Left forelimb (tissue), 1 donor: ENCODE measurements around the gene PUS1.
"Not testable (repeated sequence)": the region's sequence is repeated elsewhere in the genome, so short reads cannot be mapped to it uniquely, and the experiment has no call there.

ENCODE experiments used
- DNase-seq: peaks from one replicate; pipeline ENCODE4 v3.0.0-alpha.2; 2018; ENCODE audit warnings: low spot score

PUS1 gene

DNA sequence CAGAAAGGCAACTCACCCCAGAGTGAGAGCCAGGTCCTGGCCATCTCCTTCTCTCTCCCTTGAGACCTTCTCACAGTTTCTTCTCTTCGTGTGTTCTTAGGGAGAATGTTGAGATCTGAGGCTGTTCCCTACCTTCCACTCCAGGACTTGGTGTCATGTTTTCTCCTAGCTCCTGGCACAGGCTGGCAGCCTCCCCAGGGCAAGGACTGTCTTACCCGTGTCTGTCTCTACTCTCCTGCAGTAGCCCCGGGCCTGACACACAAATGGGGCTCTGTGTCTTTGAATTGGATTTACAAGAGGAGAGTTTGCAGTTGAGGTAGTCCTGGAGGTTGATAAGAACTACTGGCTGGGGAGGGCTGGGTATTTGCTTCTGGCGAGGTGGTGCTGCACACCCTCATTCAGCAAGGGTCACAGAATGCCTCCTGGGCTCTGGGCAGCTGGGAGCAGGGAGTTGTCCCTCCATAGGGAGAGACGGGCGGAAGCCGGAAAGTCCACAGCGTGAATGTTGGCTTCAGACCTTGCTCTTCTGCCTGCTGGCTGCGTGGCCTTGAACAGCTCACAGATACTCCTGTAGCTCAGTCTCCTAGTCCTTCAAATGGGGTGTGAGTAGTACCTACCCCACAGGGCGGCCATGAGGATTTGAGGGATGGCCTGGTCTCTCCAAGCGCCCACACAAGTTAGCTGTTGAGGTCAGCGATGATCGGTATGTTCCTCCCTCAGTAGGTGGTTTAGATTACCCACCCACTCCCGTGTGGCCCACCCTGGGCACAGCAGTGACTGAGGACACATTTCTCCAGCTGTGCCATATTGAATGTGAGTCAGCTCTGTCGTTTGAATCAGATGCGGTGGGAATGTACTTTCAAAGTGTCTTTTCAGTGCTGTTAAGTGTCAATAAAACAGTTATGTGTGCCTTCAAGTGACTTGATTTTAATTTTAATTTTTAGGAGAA lies 30.8 kb downstream of the PUS1 start:
- no peak for DNase-seq

DNA sequence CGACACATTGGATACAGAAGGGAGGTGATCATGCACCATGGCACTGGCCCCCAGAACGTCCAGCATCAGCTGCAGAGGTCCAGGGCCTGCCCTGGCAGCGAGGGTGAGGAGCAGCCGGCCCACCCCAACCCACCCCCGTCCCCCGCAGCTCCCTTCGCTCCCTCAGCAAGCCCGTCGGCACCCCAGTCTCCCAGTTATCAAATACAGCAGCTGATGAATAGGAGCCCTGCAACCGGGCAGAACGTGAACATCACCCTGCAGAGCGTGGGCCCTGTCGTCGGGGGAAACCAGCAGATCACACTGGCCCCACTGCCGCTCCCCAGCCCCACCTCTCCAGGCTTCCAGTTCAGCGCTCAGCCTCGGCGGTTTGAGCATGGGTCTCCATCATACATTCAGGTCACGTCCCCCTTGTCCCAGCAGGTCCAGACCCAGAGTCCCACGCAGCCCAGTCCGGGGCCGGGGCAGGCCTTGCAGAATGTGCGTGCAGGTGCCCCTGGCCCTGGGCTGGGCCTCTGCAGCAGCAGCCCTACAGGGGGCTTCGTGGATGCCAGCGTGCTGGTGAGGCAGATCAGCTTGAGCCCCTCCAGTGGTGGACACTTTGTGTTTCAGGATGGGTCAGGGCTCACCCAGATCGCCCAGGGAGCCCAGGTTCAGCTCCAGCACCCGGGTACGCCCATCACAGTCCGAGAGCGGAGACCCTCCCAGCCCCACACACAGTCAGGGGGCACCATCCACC lies 31.7 kb downstream of the PUS1 start:
- DNase-seq, result not testable (repeated sequence)

DNA sequence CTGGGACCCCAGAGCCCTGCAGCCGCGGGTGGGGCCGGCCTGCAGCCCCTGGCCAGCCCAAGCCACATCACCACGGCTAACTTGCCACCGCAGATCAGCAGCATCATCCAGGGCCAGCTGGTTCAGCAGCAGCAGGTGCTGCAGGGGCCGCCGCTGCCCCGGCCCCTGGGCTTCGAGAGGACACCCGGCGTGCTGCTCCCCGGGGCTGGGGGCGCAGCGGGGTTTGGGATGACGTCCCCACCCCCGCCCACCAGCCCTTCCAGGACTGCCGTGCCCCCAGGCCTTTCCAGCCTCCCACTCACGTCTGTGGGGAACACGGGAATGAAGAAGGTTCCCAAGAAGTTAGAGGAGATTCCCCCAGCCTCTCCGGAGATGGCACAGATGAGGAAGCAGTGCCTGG lies 32.3 kb downstream of the PUS1 start:
- DNase-seq, result not testable (repeated sequence)

GRCh38 chr12:131962069-131962468 lies 33.0 kb downstream of the PUS1 start:
- no peak for DNase-seq

DNA sequence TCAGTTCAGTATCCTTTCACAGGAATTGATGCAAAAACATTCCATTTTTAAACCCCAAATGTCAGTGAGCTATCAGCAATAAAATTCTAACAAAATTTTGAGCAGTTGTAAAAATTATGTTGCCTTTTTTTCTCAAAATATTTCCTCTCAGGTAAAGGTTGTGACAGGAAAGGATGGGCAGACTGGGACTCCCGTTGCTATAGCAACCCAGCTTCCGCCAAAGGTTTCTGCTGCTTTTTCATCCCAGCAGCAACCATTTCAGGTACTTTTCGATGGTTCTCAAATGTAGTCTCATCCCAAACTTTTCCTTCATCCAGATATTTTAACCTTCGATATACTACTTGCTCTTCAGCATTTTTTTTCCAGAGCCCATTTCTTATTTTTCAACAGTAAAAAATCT lies 34.3 kb downstream of the PUS1 start:
- DNase-seq, result no peak

DNA sequence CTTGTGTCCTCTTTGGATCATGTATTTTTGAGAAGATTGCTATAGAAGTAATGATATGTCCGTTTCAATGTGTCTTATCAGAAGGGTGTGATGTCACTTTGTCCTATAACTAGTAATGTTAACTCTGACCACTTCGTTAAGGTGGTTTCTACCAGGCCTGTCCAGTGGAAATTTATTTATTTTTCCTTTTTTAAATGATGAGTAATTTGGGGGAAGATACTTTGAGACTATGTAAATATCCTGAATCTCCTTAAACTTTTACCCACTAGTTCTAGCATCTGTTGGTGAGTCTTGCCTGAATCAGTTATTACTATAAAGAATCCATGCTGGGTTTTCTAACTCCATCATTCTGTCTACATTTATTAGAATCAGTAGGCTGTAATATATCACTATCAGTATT lies 36.0 kb downstream of the PUS1 start:
- no peak for DNase-seq

DNA sequence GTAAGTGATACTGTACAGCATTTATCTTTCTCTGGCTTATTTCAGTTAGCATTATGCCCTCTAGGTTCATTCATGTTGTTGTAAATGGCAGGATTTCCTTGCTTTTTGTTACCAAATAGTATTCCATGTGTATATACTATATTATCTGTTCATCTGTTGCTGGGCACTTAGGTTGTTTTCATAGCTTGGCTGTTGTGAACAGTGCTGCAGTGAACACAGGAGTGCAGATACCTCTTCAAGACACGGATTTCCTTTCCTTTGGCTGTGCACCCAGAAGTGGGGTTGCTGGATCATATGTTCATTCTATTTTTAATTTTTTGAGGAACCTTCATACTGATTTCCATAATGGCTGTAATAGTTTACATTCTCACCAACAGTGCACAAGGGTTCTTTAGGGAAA lies 42.1 kb downstream of the PUS1 start:
- DNase-seq, result no peak

DNA sequence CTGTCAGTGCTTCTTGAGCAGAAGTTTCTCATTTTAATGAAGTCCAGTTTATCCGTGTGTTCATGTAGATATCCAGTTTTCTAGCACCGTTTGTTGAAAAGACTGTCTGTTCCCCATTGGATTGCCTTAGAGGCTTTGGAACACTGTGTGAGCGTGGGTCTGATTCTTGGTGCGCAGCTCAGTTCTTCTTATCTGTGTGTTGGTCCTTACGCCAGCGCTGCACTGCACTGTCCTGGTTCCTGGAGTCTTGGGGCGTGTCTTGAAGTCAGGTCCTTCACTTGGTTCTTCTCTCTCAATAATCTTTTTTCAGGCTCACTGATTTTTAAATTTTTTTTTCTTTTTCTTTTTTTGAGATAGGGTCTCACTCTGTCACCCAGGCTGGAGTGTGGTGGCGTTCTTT lies 46.2 kb downstream of the PUS1 start:
- no peak for DNase-seq

DNA sequence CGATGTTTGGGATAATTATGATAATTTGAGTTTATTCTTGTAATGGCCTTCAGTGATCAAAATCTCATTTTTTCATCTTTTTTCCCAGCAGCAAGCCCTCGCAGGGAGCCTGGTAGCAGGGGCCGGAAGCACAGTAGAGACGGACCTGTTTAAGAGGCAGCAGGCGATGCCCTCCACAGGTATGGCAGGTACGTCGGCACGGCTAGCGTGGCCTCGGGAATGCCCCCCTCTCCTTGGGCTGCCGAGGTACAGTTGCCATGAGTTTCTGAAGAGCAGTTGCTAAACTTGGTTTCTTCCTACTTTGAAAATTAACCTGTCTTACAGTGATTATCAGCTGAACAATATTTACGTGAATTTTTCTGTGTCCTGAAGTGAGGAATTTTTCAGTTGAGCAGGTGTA lies 50.5 kb downstream of the PUS1 start:
- DNase-seq, result no peak

DNA sequence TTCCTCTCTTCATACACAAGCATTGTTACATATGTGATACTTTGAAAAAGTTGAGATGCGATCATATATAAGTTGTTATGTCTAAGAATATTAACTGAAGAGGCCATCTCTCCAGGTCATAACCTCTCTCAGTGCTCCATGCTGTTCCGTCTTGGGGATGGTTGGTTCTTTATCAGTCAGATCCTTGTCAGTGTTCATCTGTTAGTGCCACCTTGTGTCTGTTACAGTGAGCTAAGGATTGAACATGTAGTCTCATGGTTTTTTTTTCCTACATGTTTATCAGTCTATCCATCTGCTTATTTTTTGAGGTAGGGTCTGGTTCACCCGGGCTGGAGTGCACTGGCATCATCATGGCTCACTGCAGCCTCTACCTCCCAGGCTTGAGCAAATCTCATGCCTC lies 51.2 kb downstream of the PUS1 start:
- no peak for DNase-seq

DNA sequence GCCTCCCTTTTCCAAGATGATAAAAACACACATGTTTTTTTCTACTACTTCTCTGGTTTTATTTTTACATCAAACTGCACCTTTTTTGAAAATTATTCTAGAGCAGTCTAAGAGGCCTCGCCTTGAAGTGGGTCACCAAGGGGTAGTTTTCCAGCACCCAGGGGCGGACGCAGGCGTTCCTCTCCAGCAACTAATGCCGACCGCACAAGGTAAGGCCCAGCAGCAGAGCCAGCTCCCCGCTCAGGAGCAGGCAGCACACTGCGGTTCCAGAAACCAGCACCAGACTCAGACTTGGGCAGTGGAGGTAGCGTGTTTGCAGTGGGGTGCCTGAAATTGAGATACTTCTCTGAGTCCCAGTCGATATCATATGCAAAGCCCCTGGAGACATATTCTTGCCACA lies 52.3 kb downstream of the PUS1 start:
- no peak for DNase-seq

DNA sequence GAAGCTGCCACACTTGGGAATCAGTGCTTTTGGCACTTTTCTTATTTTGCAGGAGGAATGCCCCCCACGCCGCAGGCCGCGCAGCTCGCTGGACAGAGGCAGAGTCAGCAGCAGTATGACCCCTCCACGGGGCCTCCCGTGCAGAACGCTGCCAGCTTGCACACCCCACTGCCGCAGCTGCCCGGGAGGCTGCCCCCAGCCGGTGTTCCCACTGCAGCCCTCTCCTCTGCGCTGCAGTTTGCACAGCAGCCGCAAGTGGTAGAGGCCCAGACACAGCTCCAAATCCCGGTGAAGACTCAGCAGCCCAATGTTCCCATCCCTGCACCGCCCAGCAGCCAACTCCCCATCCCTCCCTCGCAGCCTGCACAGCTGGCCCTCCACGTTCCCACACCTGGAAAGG lies 53.0 kb downstream of the PUS1 start:
- DNase-seq, result no peak

- no peak for DNase-seq
Measured at GRCh38 chr12:131983026-131983425, 54.0 kb downstream of the PUS1 start.

DNA sequence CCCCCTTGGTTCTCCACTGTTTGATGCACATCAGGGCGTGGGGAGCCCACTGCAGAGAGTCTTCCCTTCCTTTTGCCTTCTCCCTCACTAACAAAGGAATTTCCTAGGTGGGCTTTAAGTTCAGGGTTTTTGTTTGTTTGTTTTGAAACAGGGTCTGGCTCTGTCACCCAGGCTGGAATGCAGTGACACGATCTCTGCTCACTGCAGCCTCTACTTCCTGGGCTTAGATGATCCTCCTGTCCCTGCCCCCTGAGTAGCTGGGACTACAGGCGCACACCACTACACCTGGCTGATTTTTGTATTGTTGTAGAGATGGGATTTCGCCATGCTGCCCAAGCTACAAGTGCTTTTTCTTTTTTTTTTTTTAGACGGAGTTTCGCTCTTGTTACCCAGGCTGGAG lies 54.5 kb downstream of the PUS1 start:
- DNase-seq, result no peak

GRCh38 chr12:131984334-131984733 lies 55.3 kb downstream of the PUS1 start:
- no peak for DNase-seq

DNA sequence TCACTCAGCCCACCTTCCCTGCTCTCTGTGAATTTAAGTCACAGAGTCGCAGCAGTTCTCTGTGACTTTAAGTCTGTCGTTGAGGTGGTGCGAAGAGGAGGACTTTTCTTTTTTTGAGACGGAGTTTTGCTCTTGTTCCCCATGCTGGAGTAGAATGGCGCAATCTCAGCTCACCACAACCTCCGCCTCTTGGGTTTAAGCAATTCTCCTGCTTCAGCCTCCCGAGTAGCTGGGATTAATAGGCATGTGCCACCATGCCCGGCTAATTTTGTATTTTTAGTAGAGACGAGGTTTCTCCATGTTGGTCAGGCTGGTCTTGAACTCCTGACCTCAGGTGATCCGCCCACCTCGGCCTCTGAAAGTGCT lies 56.4 kb downstream of the PUS1 start:
- not testable (repeated sequence) for DNase-seq

GRCh38 chr12:131986361-131986760 lies 57.3 kb downstream of the PUS1 start:
- no peak for DNase-seq

- no peak for DNase-seq
Measured at GRCh38 chr12:131986910-131987309, 57.8 kb downstream of the PUS1 start.

DNA sequence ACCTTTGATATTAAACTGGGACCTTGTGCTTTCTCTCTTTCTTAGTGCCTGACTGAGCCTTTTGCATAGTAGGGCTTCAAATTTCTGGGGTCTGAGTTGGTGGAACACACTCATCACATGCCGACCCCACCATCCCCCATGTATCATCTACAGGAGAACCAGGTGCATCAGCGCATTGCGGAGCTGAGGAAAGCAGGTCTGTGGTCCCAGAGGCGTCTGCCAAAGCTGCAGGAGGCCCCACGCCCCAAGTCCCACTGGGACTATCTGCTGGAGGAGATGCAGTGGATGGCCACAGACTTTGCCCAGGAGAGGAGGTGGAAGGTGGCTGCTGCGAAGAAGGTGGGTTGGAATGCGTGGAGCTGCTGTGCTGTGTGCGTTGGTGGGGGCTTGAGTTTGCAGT lies 58.5 kb downstream of the PUS1 start:
- no peak for DNase-seq

DNA sequence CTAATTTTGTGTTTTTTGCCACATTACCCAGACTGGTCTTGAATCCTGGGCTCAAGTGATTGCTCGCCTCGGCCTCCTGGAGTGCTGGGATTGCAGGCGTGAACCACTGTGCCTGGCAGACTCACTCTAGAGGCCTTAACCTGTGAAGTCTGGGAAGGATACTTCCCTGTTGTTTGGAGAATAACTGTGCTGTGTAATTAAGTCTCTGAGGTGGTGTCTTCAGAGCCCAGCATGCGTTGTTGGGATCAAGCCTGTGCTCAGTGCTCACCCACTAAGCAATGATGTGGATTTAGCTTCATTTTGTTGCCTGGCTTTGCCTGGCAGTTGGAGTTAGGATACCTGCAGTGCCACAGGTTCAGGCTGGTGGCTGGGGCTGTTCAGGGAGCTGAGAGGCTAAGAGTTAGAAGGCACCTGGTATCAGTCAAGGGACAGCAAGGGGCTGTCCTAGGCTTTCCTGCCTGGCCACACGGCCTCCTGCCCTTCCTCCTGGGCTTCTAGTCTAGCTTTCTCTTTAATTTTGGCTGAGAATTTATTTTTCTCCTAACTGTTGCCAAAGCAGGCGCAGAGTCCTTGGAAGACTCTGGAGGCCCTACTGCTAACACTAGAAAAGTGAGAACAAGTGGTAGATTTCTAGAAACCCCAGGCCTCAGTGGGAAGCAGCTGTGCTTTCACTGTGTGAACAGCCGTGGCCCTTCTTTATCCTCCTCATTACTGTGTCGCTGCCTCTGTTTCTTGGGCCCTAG lies 59.1 kb downstream of the PUS1 start:
- no peak for DNase-seq

- no peak for DNase-seq
Measured at GRCh38 chr12:131989021-131989420, 59.9 kb downstream of the PUS1 start.

DNA sequence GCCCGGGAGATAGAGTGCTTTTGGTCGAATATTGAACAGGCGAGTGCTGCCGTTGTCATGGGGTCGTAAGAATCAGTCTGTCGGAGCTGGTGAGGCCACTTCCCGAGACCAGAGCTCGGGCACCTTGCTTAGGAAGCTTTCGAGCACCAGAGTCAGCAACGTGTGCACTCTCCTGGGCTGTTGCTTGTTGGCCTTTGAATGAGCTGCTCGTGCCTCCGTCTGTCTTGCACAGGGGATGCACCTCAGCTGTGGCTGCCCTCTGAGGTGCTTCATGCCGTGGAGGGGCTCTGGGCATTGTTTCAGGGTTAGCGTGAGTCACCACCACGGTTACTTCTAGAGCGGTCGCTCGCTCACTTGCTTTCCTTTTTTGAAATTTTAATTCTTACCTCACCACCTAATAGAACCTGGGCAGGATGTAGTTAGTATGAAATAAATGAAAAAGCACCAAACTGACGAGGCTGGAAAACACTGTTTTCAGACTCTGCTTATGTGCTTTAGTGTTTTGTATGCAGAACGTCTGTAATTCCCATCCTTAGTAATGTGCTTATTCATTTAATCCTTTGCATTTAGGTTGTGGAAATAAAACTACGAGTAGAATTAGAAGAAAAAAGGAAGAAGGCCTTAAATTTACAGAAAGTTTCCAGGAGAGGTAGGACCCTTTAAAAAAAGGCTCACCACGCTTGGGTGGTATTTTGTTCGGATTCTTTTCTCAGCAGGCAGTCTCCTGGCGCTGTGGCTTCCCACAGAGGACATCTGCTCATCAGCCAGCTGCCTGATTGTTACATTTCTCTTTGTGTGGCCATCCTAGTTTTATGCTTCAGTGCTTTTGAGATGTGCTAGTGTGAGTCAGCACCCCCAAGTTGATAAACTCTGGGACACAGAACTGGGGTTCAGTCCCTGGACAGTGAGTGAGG lies 61.2 kb downstream of the PUS1 start:
- no peak for DNase-seq
